Neural progenitor cell (in vitro differentiated cells): ENCODE results near the gene PCCA. TPM values are rescaled to one million over a fixed set of nuclear protein-coding genes. Genes with fewer than 3 reads are reported as not detected.

ENCODE experiments used
- DNase-seq: peaks from one replicate; pipeline ENCODE4 v3.0.0-alpha.2; 2016; ENCODE audit warnings: low spot score
- H2AFZ ChIP-seq: fragments of 200-600 bp; sonication (generic); replicated peaks from 2 replicates; pipeline ENCODE4 v1.6.1; 2016; ENCODE audit warnings: antibody characterized with exemption
- H3F3A ChIP-seq: fragments of 200-600 bp; sonication (generic); 2 replicates; pipeline ENCODE4 v1.6.1; 2016; ENCODE audit warnings: antibody characterized with exemption, low read depth
- H3K27ac ChIP-seq: fragments of 200-600 bp; sonication (generic); 2 replicates; pipeline ENCODE4 v1.5.1; 2016; ENCODE audit warnings: mild to moderate bottlenecking
- H3K27me3 ChIP-seq: fragments of 200-600 bp; sonication (generic); 2 replicates; pipeline ENCODE4 v1.6.1; 2016; ENCODE audit warnings: mild to moderate bottlenecking, moderate library complexity
- H3K36me3 ChIP-seq: fragments of 200-600 bp; sonication (generic); 2 replicates; pipeline ENCODE4 v1.5.1; 2016
- H3K4me1 ChIP-seq: fragments of 200-600 bp; sonication (generic); 2 replicates; pipeline ENCODE4 v1.6.1; 2016; ENCODE audit warnings: mixed run types
- H3K4me2 ChIP-seq: fragments of 200-600 bp; sonication (generic); 2 replicates; pipeline ENCODE4 v1.6.1; 2016
- H3K4me3 ChIP-seq: fragments of 200-600 bp; sonication (generic); 2 replicates; pipeline ENCODE4 v1.5.1; 2016
- H3K79me2 ChIP-seq: fragments of 200-600 bp; sonication (generic); 2 replicates; pipeline ENCODE4 v1.6.1; 2016; ENCODE audit warnings: low read depth
- H3K9ac ChIP-seq: fragments of 200-600 bp; sonication (generic); 2 replicates; pipeline ENCODE4 v1.6.1; 2016
- H3K9me3 ChIP-seq: fragments of 200-600 bp; sonication (generic); 2 replicates; pipeline ENCODE4 v1.5.1; 2016; ENCODE audit warnings: low read depth
- H4K20me1 ChIP-seq: fragments of 200-600 bp; sonication (generic); 2 replicates; pipeline ENCODE4 v1.6.1; 2016; ENCODE audit warnings: low read depth
- H3K27ac Mint-ChIP-seq: 3 replicates; pipeline ENCODE4 v1.8.0; 2021; ENCODE audit warnings: mixed read lengths
- H3K27me3 Mint-ChIP-seq: 2 replicates; pipeline ENCODE4 v1.8.0; 2022; ENCODE audit warnings: low read depth, mild to moderate bottlenecking, inconsistent platforms, moderate library complexity, mixed read lengths; ENCODE audit not compliant: insufficient read depth
- H3K36me3 Mint-ChIP-seq: 3 replicates; pipeline ENCODE4 v1.8.0; 2021; ENCODE audit warnings: mixed read lengths
- H3K4me1 Mint-ChIP-seq: 3 replicates; pipeline ENCODE4 v1.8.0; 2021; ENCODE audit warnings: mixed read lengths
- H3K4me3 Mint-ChIP-seq: 3 replicates; pipeline ENCODE4 v1.8.0; 2021; ENCODE audit warnings: mild to moderate bottlenecking, moderate library complexity, mixed read lengths
- H3K9me3 Mint-ChIP-seq: 3 replicates; pipeline ENCODE4 v1.8.0; 2020; ENCODE audit warnings: mixed read lengths
- CTCF ChIP-seq: fragments of 200-600 bp; sonication (generic); IDR thresholded peaks from 2 replicates; pipeline ENCODE4 v1.5.1; 2017; ENCODE audit warnings: antibody characterized with exemption, mild to moderate bottlenecking
- EZH2 ChIP-seq: fragments of 200-600 bp; sonication (generic); IDR thresholded peaks from 2 replicates; pipeline ENCODE4 v1.6.1; 2017; ENCODE audit warnings: antibody characterized with exemption, mild to moderate bottlenecking, moderate library complexity
- EZH2phosphoT487 ChIP-seq: fragments of 200-600 bp; sonication (generic); IDR thresholded peaks from 2 replicates; pipeline ENCODE4 v1.6.1; 2017; ENCODE audit warnings: antibody characterized with exemption
- total RNA-seq: library from RNA; depleted of rRNA; stranded (reverse); fragments of >200 nt; gene quantifications from 2 replicates; pipeline ENCODE4 v1.2.3, GENCODE V29; 2015; ENCODE audit warnings: low replicate concordance

PCCA gene
- total RNA-seq, 1 donor from 2014 or later, result 60.6 TPM

GRCh38 chr13:100533588-100534041, 444.7 kb downstream of the PCCA start:
- no peak for TF ChIP-seq EZH2
- TF ChIP-seq CTCF, result no peak
- TF ChIP-seq EZH2phosphoT487, result no peak
- H3K36me3 Mint-ChIP-seq, result peaks cover 27% of the 10 kb centered on the region
- peaks cover 2% of the 10 kb centered on the region for H3K9me3 Mint-ChIP-seq
- Histone ChIP-seq H3K9me3 (no peaks in the 10 kb centered on the region), H2AFZ (no peak overlapping the region), H3K4me1 (peaks cover 16% of the 10 kb centered on the region), H4K20me1 (no peaks in the 10 kb centered on the region), H3K4me2 (no peak overlapping the region), H3F3A (peaks cover 10% of the 10 kb centered on the region), H3K27me3 (no peaks in the 10 kb centered on the region), H3K27ac (no peak overlapping the region), H3K9ac (no peak overlapping the region), H3K79me2 (no peaks in the 10 kb centered on the region), H3K4me3 (no peak overlapping the region), H3K36me3 (no peaks in the 10 kb centered on the region)
- H3K4me1 Mint-ChIP-seq, result peaks cover 20% of the 10 kb centered on the region
- H3K27me3 Mint-ChIP-seq, result peaks cover 3% of the 10 kb centered on the region
- H3K27ac Mint-ChIP-seq, result no peak overlapping the region
- no peak overlapping the region for H3K4me3 Mint-ChIP-seq
- no peak for DNase-seq

- H3K27ac ChIP-seq, result no peak overlapping the region
- H3K4me3 ChIP-seq, result no peak overlapping the region
- peaks cover 10% of the 10 kb centered on the region for H3F3A ChIP-seq
- H3K4me3 Mint-ChIP-seq, result peak overlapping the region; percentile 24
- no peaks in the 10 kb centered on the region for H3K79me2 ChIP-seq
- H3K4me1 ChIP-seq, result peaks cover 16% of the 10 kb centered on the region
- no peak for TF ChIP-seq EZH2
- TF ChIP-seq CTCF, result no peak
- no peak for TF ChIP-seq EZH2phosphoT487
- no peaks in the 10 kb centered on the region for H3K27me3 ChIP-seq
- no peaks in the 10 kb centered on the region for H3K9me3 ChIP-seq
- no peaks in the 10 kb centered on the region for H3K36me3 ChIP-seq
- H3K4me2 ChIP-seq, result no peak overlapping the region
- peaks cover 14% of the 10 kb centered on the region for H3K4me1 Mint-ChIP-seq
- peaks cover 3% of the 10 kb centered on the region for H3K27me3 Mint-ChIP-seq
- no peak for DNase-seq
- no peak overlapping the region for H3K27ac Mint-ChIP-seq
- no peak overlapping the region for H2AFZ ChIP-seq
- no peak overlapping the region for H3K9ac ChIP-seq
- H3K36me3 Mint-ChIP-seq, result peaks cover 26% of the 10 kb centered on the region
- no peaks in the 10 kb centered on the region for H4K20me1 ChIP-seq
- H3K9me3 Mint-ChIP-seq, result peaks cover 6% of the 10 kb centered on the region
Measured at GRCh38 chr13:100534147-100534843, 445.4 kb downstream of the PCCA start.

- Mint-ChIP-seq H3K4me3 (peak overlapping the region; percentile 24), H3K27me3 (peaks cover 3% of the 10 kb centered on the region), H3K27ac (no peak overlapping the region), H3K36me3 (peaks cover 24% of the 10 kb centered on the region), H3K9me3 (peaks cover 9% of the 10 kb centered on the region), H3K4me1 (peaks cover 9% of the 10 kb centered on the region)
- H3K9me3 ChIP-seq, result no peaks in the 10 kb centered on the region
- TF ChIP-seq EZH2phosphoT487, result no peak
- no peak for TF ChIP-seq CTCF
- TF ChIP-seq EZH2, result no peak
- DNase-seq, result no peak
- H3K36me3 ChIP-seq, result no peaks in the 10 kb centered on the region
- H2AFZ ChIP-seq, result no peak overlapping the region
- no peaks in the 10 kb centered on the region for H3K79me2 ChIP-seq
- H3K27me3 ChIP-seq, result no peaks in the 10 kb centered on the region
- H3K27ac ChIP-seq, result no peak overlapping the region
- H3K4me3 ChIP-seq, result no peak overlapping the region
- no peak overlapping the region for H3K9ac ChIP-seq
- H3K4me1 ChIP-seq, result peaks cover 16% of the 10 kb centered on the region
- H3K4me2 ChIP-seq, result no peak overlapping the region
- H4K20me1 ChIP-seq, result no peaks in the 10 kb centered on the region
- H3F3A ChIP-seq, result peaks cover 10% of the 10 kb centered on the region
Measured at GRCh38 chr13:100534911-100535310, 446.0 kb downstream of the PCCA start.
